Neuron (in vitro differentiated cells): Measurements from ENCODE around the gene TRIM72.

ENCODE experiments used
- H2AFZ ChIP-seq: one replicate; pipeline ENCODE4 v1.6.1; 2013; ENCODE audit warnings: low read depth, mild to moderate bottlenecking, inconsistent platforms, low read length, moderate library complexity
- H3K27me3 ChIP-seq: one replicate; pipeline ENCODE4 v1.6.1; 2013; ENCODE audit warnings: low read length; ENCODE audit not compliant: insufficient read depth
- H3K36me3 ChIP-seq: one replicate; pipeline ENCODE4 v1.6.1; 2013; ENCODE audit warnings: low read length; ENCODE audit not compliant: insufficient read depth
- H3K4me1 ChIP-seq: one replicate; pipeline ENCODE4 v1.6.1; 2013; ENCODE audit warnings: low read length; ENCODE audit not compliant: insufficient read depth
- H3K4me3 ChIP-seq: 2 replicates; pipeline ENCODE4 v1.5.1; 2013; ENCODE audit warnings: mild to moderate bottlenecking, low read length, moderate library complexity
- H3K9me3 ChIP-seq: one replicate; pipeline ENCODE4 v1.6.1; 2013; ENCODE audit warnings: low read length

TRIM72 gene

DNA sequence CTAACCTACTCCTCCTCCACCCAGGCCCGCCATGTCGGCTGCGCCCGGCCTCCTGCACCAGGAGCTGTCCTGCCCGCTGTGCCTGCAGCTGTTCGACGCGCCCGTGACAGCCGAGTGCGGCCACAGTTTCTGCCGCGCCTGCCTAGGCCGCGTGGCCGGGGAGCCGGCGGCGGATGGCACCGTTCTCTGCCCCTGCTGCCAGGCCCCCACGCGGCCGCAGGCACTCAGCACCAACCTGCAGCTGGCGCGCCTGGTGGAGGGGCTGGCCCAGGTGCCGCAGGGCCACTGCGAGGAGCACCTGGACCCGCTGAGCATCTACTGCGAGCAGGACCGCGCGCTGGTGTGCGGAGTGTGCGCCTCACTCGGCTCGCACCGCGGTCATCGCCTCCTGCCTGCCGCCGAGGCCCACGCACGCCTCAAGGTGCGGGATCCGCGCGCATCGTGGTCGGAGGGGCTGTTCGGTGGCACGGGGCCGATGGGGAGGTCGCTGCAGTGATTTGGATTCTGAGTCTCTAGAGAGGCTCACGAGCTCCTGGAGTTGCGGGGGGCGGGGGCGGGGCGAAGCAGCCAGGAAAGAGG lies 878 bp downstream of the TRIM72 start:
- H3K36me3 ChIP-seq, result no peaks in the 10 kb centered on the region
- H3K4me3 ChIP-seq, result peak overlapping the region; percentile 5
- peak overlapping the region; percentile 52 for H2AFZ ChIP-seq
- peaks cover 14% of the 10 kb centered on the region for H3K4me1 ChIP-seq
- peaks cover 56% of the 10 kb centered on the region for H3K27me3 ChIP-seq
- no peaks in the 10 kb centered on the region for H3K9me3 ChIP-seq

DNA sequence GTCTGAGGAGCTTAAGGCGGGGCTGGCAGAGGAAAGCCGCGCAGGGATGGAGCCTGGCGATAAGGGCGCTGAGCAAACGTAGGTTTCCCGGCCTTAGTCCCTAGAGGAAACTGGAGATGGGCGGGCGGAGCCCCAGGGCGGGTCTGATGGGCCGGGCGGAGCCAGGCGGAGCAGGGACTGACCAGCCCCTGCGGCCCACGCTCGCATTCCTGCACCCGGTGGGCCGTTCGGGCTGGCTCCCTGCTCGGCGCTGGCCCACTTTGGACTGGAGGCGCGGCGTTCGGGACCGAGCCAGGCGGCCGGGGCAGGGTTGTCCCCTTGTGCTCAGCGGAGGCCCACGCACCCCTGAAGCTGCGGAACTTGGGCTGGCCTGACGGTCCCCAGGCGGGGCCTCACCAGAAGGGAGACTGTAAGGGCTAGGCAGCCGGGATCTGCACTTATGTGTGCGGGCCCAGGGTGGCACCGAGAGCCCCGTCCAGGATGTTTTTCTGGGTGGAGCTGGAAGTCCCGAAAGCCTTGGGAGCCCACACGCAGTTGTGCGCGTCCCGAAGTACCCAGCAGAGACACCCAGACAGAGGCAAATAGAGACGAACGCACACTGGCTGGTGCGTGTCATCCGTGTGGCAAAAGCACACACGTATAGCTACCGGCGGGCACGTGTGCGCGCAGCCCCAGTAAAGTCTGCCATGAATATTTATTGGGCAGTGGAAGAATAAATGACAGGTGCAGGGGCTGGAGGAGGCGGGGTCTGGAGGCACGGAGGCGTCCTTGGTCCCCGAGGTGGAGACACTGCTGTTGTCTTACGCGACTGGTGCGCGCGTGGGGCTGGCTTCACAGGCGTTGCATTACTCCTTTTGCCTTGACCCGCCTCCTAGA lies 1.6 kb downstream of the TRIM72 start:
- H3K9me3 ChIP-seq, result no peaks in the 10 kb centered on the region
- peak overlapping the region; percentile 12 for H3K4me3 ChIP-seq
- H3K27me3 ChIP-seq, result peaks cover 57% of the 10 kb centered on the region
- H3K36me3 ChIP-seq, result no peaks in the 10 kb centered on the region
- H2AFZ ChIP-seq, result peak overlapping the region; percentile 52
- peaks cover 14% of the 10 kb centered on the region for H3K4me1 ChIP-seq

DNA sequence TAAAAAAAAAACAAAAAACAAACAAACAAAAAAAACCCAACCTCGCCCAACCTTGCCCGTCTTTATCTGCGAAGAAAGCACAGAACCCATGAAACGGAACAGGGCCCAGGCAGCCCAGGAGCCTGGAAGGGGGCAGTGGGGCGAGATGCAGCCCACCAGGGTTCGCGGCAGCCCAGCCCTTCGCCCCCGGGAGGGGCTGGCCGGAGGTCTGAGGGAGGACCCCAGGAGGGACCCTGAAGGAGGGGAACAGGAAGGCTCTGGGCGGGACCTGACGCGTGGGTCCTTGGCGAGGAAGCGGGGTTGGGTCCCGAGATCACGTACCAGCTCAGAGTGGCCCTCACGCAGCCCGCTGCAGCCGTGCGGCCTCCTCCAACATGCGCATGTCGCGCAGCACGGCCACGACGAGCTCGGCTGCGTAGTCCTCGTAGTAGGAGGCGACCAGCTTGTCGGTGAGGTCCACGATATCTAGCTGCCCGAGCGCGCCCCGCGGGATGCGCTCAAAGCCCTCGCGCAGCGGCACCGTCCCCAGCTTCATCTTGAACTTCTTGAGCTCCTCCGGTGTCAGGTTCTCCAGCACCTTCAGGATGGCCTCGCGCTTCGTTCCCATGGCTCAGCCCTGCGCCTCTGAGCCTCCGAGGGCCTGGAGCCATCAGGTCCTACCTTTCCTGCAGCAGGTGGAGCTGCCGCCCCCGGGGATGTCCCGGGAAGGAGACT lies 2.7 kb downstream of the TRIM72 start, which contains the start of gene PYDC1:
Gene PYDC1 (minus strand): TSS at position 714 of the 714 bp plus-strand sequence. CDS start 107 bp downstream, at position 607.
- no peak within 1 kb of the TSS for H3K4me3 ChIP-seq
- H3K36me3 ChIP-seq, result no peaks in the 10 kb centered on the region
- H2AFZ ChIP-seq, result no peak within 1 kb of the TSS
- H3K4me1 ChIP-seq, result peaks cover 14% of the 10 kb centered on the region
- peaks cover 67% of the 10 kb centered on the region for H3K27me3 ChIP-seq
- no peaks in the 10 kb centered on the region for H3K9me3 ChIP-seq

DNA sequence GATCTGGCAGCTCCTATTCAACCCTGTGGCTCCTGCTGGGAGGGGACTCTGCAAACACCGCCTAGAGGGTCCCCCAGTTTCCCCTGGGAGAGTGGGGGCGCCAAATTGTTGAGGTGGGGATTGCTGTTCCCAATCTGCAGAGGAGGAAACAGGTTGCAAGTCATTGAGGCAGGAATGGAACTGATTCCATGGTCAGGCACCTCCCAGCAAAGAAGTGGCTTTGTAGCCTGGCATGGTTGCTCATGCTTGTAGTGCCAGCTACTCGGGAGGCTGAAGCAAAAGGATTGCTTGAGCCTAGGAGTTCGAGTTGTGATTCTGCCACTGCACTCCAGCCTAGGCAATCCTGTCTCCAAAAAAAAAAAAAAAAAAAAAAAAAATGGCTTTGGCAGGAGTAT lies 3.2 kb downstream of the TRIM72 start:
- H3K4me3 ChIP-seq, result no peak overlapping the region

DNA sequence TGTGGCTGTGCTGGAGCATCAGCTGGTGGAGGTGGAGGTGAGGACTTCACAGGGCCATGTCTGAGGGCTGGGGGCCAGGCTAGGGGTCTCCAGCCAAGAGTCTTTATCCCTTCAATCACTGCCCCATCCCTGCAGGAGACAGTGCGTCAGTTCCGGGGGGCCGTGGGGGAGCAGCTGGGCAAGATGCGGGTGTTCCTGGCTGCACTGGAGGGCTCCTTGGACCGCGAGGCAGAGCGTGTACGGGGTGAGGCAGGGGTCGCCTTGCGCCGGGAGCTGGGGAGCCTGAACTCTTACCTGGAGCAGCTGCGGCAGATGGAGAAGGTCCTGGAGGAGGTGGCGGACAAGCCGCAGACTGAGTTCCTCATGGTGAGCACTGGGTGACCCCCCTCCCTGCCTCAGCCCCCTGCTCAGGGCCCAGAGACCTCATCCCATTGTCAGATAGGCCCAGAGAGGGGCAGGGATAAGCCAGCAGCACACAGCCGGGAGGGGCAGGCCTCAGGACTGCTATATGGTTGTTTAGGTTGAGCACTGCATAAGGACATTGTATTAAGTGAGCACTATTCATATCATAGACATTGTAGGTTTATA lies 5.3 kb downstream of the TRIM72 start:
- Histone ChIP-seq H3K4me1 (peaks cover 14% of the 10 kb centered on the region), H3K9me3 (no peaks in the 10 kb centered on the region), H3K27me3 (peaks cover 55% of the 10 kb centered on the region)

More for the DNA sequence above, 3.2 kb downstream of the TRIM72 start:
- H3K9me3 ChIP-seq, result no peaks in the 10 kb centered on the region
- H3K4me1 ChIP-seq, result peaks cover 14% of the 10 kb centered on the region
- H3K36me3 ChIP-seq, result no peaks in the 10 kb centered on the region
- H2AFZ ChIP-seq, result no peak overlapping the region
- peaks cover 65% of the 10 kb centered on the region for H3K27me3 ChIP-seq

DNA sequence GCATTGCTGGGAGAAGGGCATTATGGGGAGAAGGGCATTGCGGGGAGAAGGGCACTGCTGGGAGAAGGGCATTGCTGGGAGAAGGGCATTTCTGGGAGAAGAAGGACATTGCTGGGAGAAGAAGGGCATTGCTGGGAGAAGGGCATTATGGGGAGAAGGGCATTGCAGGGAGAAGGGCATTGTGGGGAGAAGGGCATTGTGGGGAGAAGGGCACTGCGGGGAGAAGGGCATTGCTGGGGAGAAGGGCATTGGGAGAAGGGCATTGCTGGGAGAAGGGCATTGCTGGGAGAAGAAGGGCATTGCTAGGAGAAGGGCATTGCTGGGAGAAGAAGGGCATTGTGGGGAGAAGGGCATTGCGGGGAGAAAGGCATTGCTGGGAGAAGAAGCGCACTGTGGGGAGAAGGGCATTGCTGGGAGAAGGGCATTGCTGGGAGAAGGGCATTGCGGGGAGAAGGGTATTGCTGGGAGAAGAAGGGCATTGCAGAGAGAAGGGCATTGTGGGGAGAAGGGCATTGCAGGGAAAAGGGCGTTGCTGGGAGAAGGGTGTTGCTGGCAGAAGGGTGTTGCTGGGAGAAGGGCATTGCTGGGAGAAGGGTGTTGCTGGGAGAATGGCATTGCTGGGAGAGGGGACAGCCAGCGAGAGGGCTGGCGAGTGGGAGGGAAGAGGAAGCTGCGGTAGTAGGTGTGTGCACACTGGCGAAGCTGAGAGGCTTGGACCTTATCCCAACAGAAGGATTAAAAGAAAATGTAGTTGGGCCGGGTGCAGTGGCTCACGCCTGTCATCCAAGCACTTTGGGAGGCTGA lies 7.6 kb downstream of the TRIM72 start:
- no peak overlapping the region for H2AFZ ChIP-seq
- H3K9me3 ChIP-seq, result no peaks in the 10 kb centered on the region
- H3K27me3 ChIP-seq, result peaks cover 32% of the 10 kb centered on the region
- no peaks in the 10 kb centered on the region for H3K36me3 ChIP-seq
- H3K4me1 ChIP-seq, result peaks cover 1% of the 10 kb centered on the region
- H3K4me3 ChIP-seq, result no peak overlapping the region

More for the DNA sequence above, 5.3 kb downstream of the TRIM72 start:
- Histone ChIP-seq H3K4me3 (no peak overlapping the region), H2AFZ (no peak overlapping the region), H3K36me3 (no peaks in the 10 kb centered on the region)

DNA sequence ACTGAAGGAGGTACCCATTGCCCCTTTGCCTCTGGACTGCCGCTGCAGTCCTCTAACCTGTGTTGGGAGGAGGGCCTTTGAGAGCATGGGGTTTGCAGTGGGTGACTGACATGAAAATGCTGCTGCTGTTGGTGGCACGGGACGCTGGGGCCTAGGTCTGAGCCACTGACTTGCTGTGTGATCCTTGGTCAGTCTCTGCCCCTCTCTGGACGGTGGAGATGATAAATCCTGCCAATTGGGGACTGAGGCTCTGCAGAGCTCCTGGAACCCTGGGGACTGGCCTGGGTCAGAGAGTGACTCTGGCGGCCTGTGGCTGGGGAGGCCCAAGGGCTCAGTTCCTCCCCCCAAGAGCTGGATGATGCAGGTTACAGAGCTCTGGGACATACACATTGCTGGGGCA lies 9.1 kb downstream of the TRIM72 start:
- Histone ChIP-seq H3K9me3 (no peaks in the 10 kb centered on the region), H3K4me3 (no peak overlapping the region), H3K36me3 (no peaks in the 10 kb centered on the region), H3K4me1 (no peaks in the 10 kb centered on the region), H2AFZ (no peak overlapping the region), H3K27me3 (peaks cover 19% of the 10 kb centered on the region)

DNA sequence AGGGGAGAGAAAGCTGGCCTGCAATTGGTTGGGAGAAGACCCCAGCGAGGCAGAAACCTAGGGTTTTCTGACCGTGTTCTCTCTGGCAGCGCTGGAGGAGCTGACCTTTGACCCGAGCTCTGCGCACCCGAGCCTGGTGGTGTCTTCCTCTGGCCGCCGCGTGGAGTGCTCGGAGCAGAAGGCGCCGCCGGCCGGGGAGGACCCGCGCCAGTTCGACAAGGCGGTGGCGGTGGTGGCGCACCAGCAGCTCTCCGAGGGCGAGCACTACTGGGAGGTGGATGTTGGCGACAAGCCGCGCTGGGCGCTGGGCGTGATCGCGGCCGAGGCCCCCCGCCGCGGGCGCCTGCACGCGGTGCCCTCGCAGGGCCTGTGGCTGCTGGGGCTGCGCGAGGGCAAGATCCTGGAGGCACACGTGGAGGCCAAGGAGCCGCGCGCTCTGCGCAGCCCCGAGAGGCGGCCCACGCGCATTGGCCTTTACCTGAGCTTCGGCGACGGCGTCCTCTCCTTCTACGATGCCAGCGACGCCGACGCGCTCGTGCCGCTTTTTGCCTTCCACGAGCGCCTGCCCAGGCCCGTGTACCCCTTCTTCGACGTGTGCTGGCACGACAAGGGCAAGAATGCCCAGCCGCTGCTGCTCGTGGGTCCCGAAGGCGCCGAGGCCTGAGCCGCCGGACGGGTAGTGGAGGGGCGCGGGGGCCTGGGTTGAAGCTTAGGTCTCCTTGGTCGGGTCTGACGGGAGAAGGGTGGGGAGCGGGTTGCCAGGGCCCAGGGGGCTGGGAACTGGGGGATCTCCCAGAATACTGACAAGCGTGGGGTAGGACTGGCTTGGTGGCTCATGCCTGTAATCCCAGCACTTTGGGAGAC lies 10.4 kb downstream of the TRIM72 start:
- H3K9me3 ChIP-seq, result no peaks in the 10 kb centered on the region
- no peaks in the 10 kb centered on the region for H3K36me3 ChIP-seq
- H2AFZ ChIP-seq, result no peak overlapping the region
- peaks cover 16% of the 10 kb centered on the region for H3K27me3 ChIP-seq
- H3K4me1 ChIP-seq, result no peaks in the 10 kb centered on the region
- no peak overlapping the region for H3K4me3 ChIP-seq

DNA sequence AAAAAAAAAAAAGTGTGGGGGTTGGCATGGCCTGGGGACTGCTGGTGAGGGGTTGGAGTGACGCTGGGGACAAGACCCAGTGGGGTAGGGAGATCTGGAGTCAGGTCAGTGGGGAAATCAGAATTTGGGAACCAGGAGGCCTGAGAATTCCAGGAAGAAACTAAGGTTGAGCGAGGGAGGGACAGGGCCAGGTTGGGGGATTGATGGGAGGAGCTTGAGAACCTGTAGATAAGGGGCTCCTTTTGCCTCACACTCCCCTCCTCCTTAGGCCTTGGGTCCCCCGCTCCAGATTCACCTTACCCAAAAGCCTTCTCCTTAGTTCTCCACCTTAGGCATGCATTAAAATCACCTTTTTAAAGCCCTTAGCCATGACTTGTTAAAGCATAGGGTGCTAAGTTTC lies 11.3 kb downstream of the TRIM72 start:
- Histone ChIP-seq H3K4me1 (no peaks in the 10 kb centered on the region), H3K27me3 (peaks cover 18% of the 10 kb centered on the region), H2AFZ (no peak overlapping the region), H3K4me3 (no peak overlapping the region), H3K36me3 (no peaks in the 10 kb centered on the region), H3K9me3 (no peaks in the 10 kb centered on the region)

DNA sequence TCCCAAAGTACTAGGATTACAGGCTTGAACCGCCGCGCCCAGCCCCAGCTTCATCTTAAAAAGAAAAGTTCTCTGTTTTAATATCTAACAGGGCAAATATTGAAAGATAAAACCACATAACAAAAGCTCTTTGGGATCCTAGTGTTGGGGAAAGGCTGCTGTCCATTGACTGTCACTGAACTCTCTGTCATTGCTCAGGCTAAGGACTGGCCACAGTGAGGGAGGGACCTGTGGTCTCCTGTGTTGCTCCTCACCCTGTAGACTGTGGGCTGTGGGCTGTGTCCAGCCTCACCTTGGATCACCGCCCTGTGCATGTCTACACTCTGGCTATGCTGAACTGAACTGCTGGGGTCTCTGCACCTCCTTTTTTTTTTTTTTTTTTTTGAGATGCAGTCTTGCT lies 14.3 kb downstream of the TRIM72 start:
- Histone ChIP-seq H3K27me3 (peaks cover 3% of the 10 kb centered on the region), H3K9me3 (no peaks in the 10 kb centered on the region), H3K4me3 (no peak overlapping the region), H3K36me3 (no peaks in the 10 kb centered on the region), H3K4me1 (no peaks in the 10 kb centered on the region), H2AFZ (no peak overlapping the region)

DNA sequence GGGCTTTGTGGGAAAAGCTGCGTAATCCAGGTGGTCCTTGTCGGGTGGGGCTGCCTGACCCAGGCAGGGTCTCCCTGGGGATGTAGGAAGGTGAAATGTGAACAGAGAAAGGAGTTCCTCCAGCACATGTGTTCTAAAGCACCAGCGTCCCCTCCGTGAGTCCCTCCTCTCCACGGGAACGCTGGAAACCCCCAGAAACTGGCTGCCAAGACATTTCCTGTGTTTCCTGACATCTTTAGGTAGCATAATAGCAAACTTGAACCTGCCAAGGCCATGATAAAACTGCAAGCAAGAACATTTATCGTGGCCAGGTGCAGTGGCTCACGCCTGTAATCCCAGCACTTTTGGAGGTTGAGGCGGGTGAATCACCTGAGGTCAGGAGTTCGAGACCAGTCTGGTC lies 15.6 kb downstream of the TRIM72 start:
- Histone ChIP-seq H3K9me3 (peaks cover 1% of the 10 kb centered on the region), H2AFZ (no peak overlapping the region), H3K27me3 (peaks cover 3% of the 10 kb centered on the region), H3K36me3 (no peaks in the 10 kb centered on the region), H3K4me3 (no peak overlapping the region), H3K4me1 (no peaks in the 10 kb centered on the region)

DNA sequence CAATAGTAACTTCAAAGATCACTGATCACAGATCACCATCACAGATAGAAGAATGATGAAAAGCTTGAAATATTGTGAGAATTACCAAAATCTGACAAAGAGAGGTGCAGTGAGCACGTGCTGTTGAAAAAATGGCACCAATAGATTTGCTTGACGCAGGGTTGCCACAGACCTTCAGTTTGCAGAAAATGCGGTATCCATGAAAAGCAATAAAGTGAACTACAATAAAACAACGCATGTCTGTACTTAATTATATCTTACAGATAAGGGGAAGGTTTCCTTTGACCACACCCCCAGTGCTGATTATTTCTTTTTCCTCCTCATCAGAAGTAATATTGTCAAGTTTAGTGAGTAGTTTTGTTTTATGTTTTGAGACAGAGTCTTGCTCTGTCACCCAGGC lies 24.1 kb downstream of the TRIM72 start:
- no peaks in the 10 kb centered on the region for H3K27me3 ChIP-seq
- H2AFZ ChIP-seq, result no peak overlapping the region
- no peaks in the 10 kb centered on the region for H3K4me1 ChIP-seq
- no peak overlapping the region for H3K4me3 ChIP-seq
- no peaks in the 10 kb centered on the region for H3K36me3 ChIP-seq
- H3K9me3 ChIP-seq, result peaks cover 1% of the 10 kb centered on the region
